RWPE1 (cell line): ENCODE results near the gene FAM185A.
"Not testable (repeated sequence)": the region's sequence is repeated elsewhere in the genome, so short reads cannot be mapped to it uniquely, and the experiment has no call there.

ENCODE experiments used
- CTCF ChIA-PET: fragments of 350-600 bp; sonication (Branson Sonifier 250); formaldehyde crosslinking; extraction: SDS; loops from one replicate; lab custom pipeline; 2021; lab: Yijun Ruan, JAX
- POLR2A ChIA-PET: fragments of 400-600 bp; formaldehyde crosslinking; extraction: SDS; loops from one replicate; lab custom pipeline; 2020; ENCODE audit warnings: antibody characterized with exemption; ENCODE audit not compliant: low non-redundant PET; lab: Yijun Ruan, JAX
- DNase-seq: peaks from one replicate; pipeline ENCODE4 v3.0.0; 2012; ENCODE audit warnings: low spot score
- H3K27ac ChIP-seq: fragments of 450-650 bp; 2 replicates; pipeline ENCODE4 v1.5.1; 2017
- TF ChIP-seq, protein P1 (sequence below): fragments of 450-650 bp; conservative IDR thresholded peaks from 2 replicates; pipeline ENCODE4 v1.5.1; 2017; ENCODE audit warnings: low read depth, mild to moderate bottlenecking

The FAM185A gene

GRCh38 chr7:102748605-102749444 lies at the start of gene FAM185A:
TSS of gene FAM185A (plus strand) at chr7:102748999. CDS start at chr7:102749208, 209 bp downstream.
- CTCF ChIA-PET, result not testable (repeated sequence)
- peak; percentile 95 for DNase-seq
- H3K27ac ChIP-seq, result peak within 1 kb of the TSS; percentile 86
- POLR2A ChIA-PET, result interaction anchor here (0.6 kb wide), 1 partner anchor 172 kb away, joined by 3 read pairs; no protein-coding TSS in a partner anchor

DNA sequence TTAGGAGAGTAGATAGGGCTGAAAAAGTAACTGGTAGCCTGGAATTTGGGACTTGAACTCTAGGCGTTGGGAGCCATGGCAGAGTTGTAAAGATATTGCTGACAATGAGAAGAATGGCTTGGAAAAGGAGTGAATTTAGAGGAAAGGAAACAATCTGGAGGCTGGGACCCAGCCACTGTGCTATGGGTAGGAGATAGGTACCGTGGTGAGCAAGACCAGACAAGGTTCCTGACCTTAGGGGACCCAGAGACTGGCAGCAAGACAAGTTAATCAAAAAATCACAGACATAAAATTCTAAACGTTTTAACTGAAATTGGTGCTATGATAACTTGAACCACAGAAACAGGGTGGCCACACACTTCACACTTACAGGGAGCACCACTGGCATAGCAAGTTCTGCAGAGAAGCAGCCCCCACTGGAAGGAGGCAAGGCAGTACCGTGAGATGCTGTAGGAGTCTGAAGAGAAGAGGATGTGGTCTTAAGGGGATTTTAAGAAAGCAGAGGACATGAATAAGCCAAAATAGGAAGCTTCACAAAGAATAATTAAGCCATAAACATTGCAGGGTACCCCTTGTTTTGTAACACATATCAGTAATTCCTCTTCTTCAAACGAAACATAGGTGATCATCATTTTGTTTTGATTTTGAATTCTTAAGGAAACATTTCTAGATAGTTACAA lies 35.6 kb upstream of the FAM185A start:
- CTCF ChIA-PET, DNase-seq, POLR2A ChIA-PET: not testable (repeated sequence)
- peak overlapping the region; percentile 59; the same call in 1 of the 2 replicates for H3K27ac ChIP-seq

DNA sequence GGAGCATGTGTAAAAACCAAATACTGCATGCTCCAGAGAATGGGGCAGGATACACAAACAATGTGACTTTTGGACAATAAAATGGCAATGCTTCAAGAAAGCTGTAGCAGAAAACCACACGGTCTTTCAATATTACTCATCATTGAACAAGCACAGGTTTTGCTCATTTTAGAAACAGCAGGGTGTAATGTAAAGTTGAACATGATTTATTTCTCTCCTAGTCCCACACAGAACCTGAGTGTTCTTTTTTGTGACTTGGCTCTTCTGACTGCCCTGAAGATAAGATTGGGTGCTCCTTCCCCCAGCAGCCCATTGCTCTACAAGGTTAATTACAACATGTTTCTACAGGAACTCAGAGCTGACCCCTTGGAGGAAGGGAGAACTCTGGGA lies 35.1 kb upstream of the FAM185A start:
- DNase-seq, CTCF ChIA-PET, H3K27ac ChIP-seq, POLR2A ChIA-PET: not testable (repeated sequence)

DNA sequence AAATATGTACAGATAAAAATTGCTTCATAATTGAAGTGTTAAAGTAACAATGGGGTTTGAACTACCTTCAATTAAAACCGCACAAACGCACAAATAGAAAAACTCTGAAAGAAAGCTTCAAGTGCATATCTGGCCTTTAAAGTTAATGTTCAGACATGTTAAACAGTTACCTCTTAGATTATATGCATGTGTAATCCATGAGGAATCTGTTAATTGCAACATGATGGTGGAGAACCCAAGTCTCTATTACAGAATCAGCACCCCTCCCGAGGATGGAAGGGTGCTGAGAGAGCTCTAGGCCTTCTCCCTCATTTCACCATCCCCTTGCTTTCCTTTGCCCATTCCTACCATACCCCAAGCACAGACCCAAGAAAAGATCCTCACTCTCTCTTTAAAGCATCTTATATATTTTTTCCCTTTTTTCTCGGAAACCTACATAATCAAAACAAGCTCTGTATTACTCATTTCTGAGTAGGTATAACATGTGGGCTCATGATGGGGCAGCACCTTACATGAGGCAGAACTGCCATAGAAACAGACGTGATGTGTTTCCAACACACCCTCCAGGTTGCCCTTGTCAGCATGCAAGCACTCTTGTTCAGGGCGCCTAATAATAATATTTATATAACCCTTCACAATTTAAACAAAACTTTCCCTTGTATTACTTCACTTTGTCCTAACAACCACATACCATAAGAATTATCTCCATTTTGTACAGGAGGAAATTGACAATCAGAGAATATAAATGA lies 33.9 kb upstream of the FAM185A start:
- CTCF ChIA-PET, H3K27ac ChIP-seq, POLR2A ChIA-PET, DNase-seq: not testable (repeated sequence)

- POLR2A ChIA-PET, result not testable (repeated sequence)
- TF ChIP-seq, protein P1, sequence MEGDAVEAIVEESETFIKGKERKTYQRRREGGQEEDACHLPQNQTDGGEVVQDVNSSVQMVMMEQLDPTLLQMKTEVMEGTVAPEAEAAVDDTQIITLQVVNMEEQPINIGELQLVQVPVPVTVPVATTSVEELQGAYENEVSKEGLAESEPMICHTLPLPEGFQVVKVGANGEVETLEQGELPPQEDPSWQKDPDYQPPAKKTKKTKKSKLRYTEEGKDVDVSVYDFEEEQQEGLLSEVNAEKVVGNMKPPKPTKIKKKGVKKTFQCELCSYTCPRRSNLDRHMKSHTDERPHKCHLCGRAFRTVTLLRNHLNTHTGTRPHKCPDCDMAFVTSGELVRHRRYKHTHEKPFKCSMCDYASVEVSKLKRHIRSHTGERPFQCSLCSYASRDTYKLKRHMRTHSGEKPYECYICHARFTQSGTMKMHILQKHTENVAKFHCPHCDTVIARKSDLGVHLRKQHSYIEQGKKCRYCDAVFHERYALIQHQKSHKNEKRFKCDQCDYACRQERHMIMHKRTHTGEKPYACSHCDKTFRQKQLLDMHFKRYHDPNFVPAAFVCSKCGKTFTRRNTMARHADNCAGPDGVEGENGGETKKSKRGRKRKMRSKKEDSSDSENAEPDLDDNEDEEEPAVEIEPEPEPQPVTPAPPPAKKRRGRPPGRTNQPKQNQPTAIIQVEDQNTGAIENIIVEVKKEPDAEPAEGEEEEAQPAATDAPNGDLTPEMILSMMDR, result peak; percentile 23; the same call in 1 of the 2 replicates
- peak; percentile 3 for DNase-seq
Observed at GRCh38 chr7:102715718-102716117, 33.1 kb upstream of the FAM185A start.

DNA sequence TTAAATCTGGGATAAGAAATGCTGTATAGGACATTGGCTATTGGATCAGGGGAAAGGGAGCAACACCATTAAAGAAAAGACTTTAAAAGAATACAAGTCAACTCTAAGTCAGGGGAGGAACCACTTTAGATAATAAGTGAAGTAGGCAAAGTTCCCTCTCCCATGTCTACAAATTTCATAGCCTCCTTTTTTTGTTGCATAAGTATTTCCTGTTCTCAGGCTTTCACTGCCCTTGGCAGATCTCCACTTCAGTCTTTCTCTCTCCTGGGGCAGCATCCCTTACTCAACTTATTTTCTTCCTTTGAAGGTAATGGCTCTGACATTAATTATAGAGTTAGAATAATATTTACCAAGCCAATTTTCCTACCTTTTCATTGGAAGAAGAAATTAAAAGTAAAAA lies 30.3 kb upstream of the FAM185A start:
- CTCF ChIA-PET, DNase-seq, POLR2A ChIA-PET, H3K27ac ChIP-seq: not testable (repeated sequence)

More at GRCh38 chr7:102715718-102716117, 33.1 kb upstream of the FAM185A start:
- H3K27ac ChIP-seq, CTCF ChIA-PET: not testable (repeated sequence)

DNA sequence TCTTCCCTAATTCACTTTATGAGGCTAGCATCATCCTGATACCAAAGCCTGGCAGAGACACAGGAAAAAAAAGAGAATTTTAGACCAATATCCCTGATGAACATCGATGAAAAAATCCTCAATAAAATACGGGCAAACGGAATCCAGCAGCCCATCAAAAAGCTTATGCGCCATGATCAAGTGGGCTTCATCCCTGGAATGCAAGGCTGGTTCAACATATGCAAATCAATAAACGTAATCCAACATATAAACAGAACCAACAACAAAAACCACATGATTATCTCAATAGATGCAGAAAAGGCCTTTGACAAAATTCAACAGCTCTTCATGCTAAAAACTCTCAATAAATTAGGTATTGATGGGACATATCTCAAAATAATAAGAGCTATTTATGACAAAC lies 22.6 kb upstream of the FAM185A start:
- POLR2A ChIA-PET, CTCF ChIA-PET, H3K27ac ChIP-seq, DNase-seq: not testable (repeated sequence)

- CTCF ChIA-PET, POLR2A ChIA-PET, H3K27ac ChIP-seq, DNase-seq: not testable (repeated sequence)
Observed at GRCh38 chr7:102729670-102730069, 19.1 kb upstream of the FAM185A start.

DNA sequence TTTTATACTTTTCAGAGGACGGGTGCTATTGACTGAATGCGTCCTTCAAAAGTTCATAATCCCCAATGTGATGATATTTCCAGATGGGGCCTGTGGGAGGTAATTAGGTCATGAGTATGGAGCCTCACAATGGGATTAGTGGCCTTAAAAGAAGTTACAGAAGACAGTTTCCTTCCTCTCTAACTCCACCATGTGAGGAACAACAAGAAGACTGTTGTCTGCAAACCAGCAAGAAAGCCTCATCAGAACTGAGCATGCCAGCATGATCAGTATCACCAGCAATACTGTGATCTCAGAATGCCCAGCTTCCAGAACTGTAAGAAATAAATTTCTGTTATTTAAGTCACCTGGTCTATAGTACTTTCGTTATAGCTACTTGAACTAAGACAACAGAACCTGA lies 18.4 kb upstream of the FAM185A start:
- DNase-seq, H3K27ac ChIP-seq, CTCF ChIA-PET, POLR2A ChIA-PET: not testable (repeated sequence)

DNA sequence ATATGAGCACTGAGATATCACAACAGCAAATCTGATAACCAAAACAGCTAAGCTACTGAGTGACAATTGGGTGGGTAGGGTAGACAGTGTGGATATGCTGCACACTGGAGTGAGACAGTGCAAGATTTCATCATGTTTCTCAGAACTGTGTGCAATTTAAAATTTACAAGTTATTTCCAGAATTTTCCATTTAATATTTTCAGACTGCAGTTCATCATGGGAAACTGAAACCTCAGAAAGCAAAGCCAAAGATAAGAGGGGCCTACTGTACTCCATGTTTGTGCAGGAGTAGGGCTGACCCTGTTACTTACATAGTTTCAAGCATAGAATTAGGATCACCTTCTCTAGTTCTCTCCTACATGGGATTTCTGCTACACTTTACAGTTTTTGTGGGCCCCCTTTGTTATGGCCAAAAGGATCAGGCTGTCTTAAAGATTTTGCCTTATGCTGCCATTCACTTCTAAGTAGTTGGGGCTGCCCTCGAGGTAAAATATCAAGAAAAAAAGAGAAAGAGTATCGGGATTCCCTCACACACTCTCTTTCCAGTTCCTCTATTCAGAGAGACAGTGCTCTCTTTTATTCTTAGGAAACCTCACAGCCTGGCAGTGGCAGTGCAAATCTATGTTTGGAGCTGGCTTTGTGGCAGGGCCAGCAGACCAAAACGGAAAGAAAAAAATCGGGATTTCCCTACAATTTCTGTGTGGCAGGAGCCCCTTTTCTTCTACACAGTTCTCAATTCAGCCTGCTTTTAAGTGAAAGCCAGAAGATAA lies 6.6 kb upstream of the FAM185A start:
- POLR2A ChIA-PET, DNase-seq, CTCF ChIA-PET, H3K27ac ChIP-seq: not testable (repeated sequence)

- DNase-seq, H3K27ac ChIP-seq, CTCF ChIA-PET, POLR2A ChIA-PET: not testable (repeated sequence)
Observed at GRCh38 chr7:102743861-102744260, 4.9 kb upstream of the FAM185A start.

GRCh38 chr7:102745494-102746288 lies 3.1 kb upstream of the FAM185A start:
- POLR2A ChIA-PET, DNase-seq, H3K27ac ChIP-seq: not testable (repeated sequence)
- CTCF ChIA-PET, result interaction anchor here (0.7 kb wide), 1 partner anchor 334 kb away, joined by 4 read pairs; no protein-coding TSS in a partner anchor

DNA sequence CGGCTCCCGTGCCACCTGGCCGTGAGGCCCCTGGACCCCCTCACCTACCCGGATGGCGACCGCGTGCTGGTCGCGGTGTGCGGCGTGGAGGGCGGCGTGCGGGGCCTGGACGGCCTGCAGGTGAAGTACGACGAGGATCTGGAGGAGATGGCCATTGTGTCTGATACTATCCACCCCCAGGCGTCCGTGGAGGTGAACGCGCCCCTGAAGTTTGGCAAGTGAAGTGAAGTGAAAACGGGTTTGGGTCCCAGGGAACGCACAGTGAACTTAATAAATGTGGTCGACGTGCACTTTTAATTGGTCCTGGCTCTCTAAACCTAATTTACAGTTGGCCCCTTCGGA lies 617 bp downstream of the FAM185A start:
- CTCF ChIA-PET, DNase-seq, POLR2A ChIA-PET: not testable (repeated sequence)
- H3K27ac ChIP-seq, result peak overlapping the region; percentile 86
